Progenitor cell of endocrine pancreas (in vitro differentiated cells): ENCODE data around the gene TNFRSF17. TPM values are rescaled to one million over a fixed set of nuclear protein-coding genes. Genes with fewer than 3 reads are reported as not detected.

Experiments used
- DNase-seq: peaks from one replicate; pipeline ENCODE4 v3.0.0; 2021; ENCODE audit warnings: low spot score; ENCODE audit not compliant: unreplicated experiment
- H3K27ac Mint-ChIP-seq: 2 replicates; pipeline ENCODE4 v1.8.0; 2021; ENCODE audit warnings: mild to moderate bottlenecking, moderate library complexity, mixed read lengths
- H3K27me3 Mint-ChIP-seq: 2 replicates; pipeline ENCODE4 v1.8.0; 2021; ENCODE audit warnings: mixed read lengths
- H3K36me3 Mint-ChIP-seq: 2 replicates; pipeline ENCODE4 v1.8.0; 2022; ENCODE audit warnings: mixed read lengths; ENCODE audit not compliant: insufficient read depth
- H3K4me1 Mint-ChIP-seq: 2 replicates; pipeline ENCODE4 v1.8.0; 2021; ENCODE audit warnings: low read depth, mixed read lengths
- H3K4me3 Mint-ChIP-seq: 2 replicates; pipeline ENCODE4 v1.8.0; 2021; ENCODE audit warnings: low read depth, mild to moderate bottlenecking, moderate library complexity, mixed read lengths
- H3K9me3 Mint-ChIP-seq: 2 replicates; pipeline ENCODE4 v1.8.0; 2021; ENCODE audit warnings: low read depth, mixed read lengths
- CTCF ChIP-seq: fragments of 200-600 bp; sonication (generic); IDR thresholded peaks from one replicate; pipeline ENCODE4 v1.5.0; 2021; ENCODE audit warnings: antibody characterized with exemption, mild to moderate bottlenecking; ENCODE audit not compliant: unreplicated experiment
- total RNA-seq: library from RNA; stranded (reverse); gene quantifications from 2 replicates; pipeline ENCODE4 v1.2.1, GENCODE V29; 2021

TNFRSF17 gene
- total RNA-seq, 1 donor from 2014 or later = not detected

GRCh38 chr16:12016291-12016947 is 51.4 kb downstream of the TNFRSF17 start:
- Mint-ChIP-seq H3K4me3 (no peak overlapping the region), H3K27me3 (no peaks in the 10 kb centered on the region), H3K36me3 (peaks cover 1% of the 10 kb centered on the region), H3K4me1 (peaks cover 4% of the 10 kb centered on the region), H3K27ac (no peak overlapping the region), H3K9me3 (no peaks in the 10 kb centered on the region)
- no peak for TF ChIP-seq CTCF
- no peak for DNase-seq

- Mint-ChIP-seq H3K27ac (no peak overlapping the region), H3K4me3 (no peak overlapping the region), H3K4me1 (peaks cover 4% of the 10 kb centered on the region), H3K27me3 (no peaks in the 10 kb centered on the region), H3K36me3 (peaks cover 1% of the 10 kb centered on the region), H3K9me3 (no peaks in the 10 kb centered on the region)
- no peak for TF ChIP-seq CTCF
- DNase-seq = no peak
Observed at GRCh38 chr16:12017558-12017957, 52.5 kb downstream of the TNFRSF17 start.

Other genes with a start within 250 kb of the TNFRSF17 start
- 24.9 and 30.8 TPM in 2 replicates for gene TXNDC11, start 222.4 kb upstream of the TNFRSF17 start, total RNA-seq
- 63.9 and 68.7 TPM in 2 replicates for gene ZC3H7A, start 168.0 kb upstream of the TNFRSF17 start, total RNA-seq
- gene RSL1D1, start 113.7 kb upstream of the TNFRSF17 start, total RNA-seq = 133 and 139 TPM in 2 replicates
- 89.9 and 92.5 TPM in 2 replicates for gene GSPT1, start 49.3 kb upstream of the TNFRSF17 start, total RNA-seq
- 16.6 and 19.3 TPM in 2 replicates for gene NPIPB2, start 23.2 kb upstream of the TNFRSF17 start, total RNA-seq
- 19.3 and 20.1 TPM in 2 replicates for gene SNX29, start 11.5 kb downstream of the TNFRSF17 start, total RNA-seq